Lower leg skin (tissue), 4 donors: ENCODE measurements around the gene NGEF. TPM values are rescaled to one million over a fixed set of nuclear protein-coding genes. Genes with fewer than 3 reads are reported as not detected.
A peak's percentile ranks its signal among the peaks of the same experiment; 100 is the strongest.
"Not testable (repeated sequence)": the region's sequence is repeated elsewhere in the genome, so short reads cannot be mapped to it uniquely, and the experiment has no call there.

Experiments
- DNase-seq, 2 donors: peaks; one replicate each; pipeline ENCODE4 v3.0.0-alpha.2; 2019; ENCODE audit warnings: low spot score in 2 of 2
- H3K4me3 ChIP-seq: fragments of 200-600 bp; sonication (generic); 2 replicates; pipeline ENCODE4 v1.5.1; 2017; ENCODE audit warnings: mild to moderate bottlenecking, low read depth; ENCODE audit not compliant: poor library complexity, severe bottlenecking
- POLR2A ChIP-seq, 2 donors: fragments of 450-650 bp; IDR thresholded peaks; one replicate each; pipeline ENCODE4 v1.6.1; 2016 to 2017; ENCODE audit warnings: antibody characterized with exemption in 2 of 2, mild to moderate bottlenecking in 1 of 2, moderate library complexity in 1 of 2
- WGBS, 2 donors: methylation state at CpG; one replicate each; pipeline ENCODE4 v1.1.5; 2018; 5-methylcytosine and 5-hydroxymethylcytosine counted together
- intact Hi-C: fragments of 100-400 bp; cut with DNase I; formaldehyde crosslinking; loops from one replicate; pipeline ENCODE4 v1.15.0; 2023; ENCODE audit warnings: low total_unique reads
- total RNA-seq, 4 donors: library from RNA; depleted of rRNA; stranded (reverse); fragments of >200 nt; gene quantifications; one replicate each; pipeline ENCODE4 v1.1.0, GENCODE V29; 2016
- TF ChIP-seq, protein P1 (sequence below), 3 donors: fragments of 450-650 bp; IDR thresholded peaks; one replicate each; pipeline ENCODE4 v1.5.1; 2016; ENCODE audit warnings: antibody characterized with exemption in 3 of 3, mild to moderate bottlenecking in 3 of 3, moderate library complexity in 2 of 3

The NGEF gene
- total RNA-seq, 4 donors from 2014 or later = 15.7 to 30.3 (median 17.9) TPM

DNA sequence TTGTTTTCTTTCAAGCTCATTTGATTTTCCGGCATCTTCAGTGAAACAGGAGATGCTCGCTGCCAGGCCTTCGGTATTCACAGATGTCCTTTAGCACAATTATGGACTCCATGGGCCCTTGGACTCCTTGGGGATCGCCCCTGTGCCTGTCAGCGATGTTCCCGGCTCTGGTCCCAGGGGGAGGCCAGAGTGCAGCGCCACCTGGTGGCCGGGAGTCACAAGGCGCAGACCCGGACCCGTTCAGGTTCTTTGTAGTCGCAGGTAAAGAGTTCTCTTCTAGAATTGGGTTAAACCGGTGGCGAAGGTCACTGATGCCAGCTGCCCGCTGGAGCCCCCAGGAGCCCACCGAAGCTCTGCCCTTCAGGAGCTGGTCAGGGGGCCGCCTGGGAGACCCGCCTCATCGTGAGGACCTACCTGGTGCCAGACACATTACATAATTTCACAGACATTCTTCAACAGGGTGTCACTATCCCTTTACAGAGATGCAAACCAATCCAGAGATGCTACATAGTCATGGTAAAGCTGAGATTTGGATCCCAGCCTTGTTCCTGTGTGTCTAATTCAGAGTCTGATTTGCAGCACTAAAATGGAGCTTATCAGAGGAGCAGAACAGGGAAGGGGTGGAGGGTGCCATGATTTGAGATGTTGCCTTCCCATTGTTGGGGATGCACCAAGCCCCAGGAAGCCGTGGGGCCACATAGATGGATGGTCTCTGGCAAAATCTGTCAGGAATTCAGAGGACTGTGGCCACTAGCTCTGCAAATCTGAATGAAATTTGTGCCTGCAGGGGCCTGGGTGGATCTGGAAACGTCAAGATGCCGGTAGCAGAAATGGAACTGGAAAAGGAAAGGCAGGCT, 41.1 kb upstream of the NGEF start:
- H3K4me3 ChIP-seq = no peak overlapping the region
- 26 to 31% methylated on average over 20 to 22 of the region's 22 CpGs for WGBS, 2 donors
- TF ChIP-seq, protein P1, sequence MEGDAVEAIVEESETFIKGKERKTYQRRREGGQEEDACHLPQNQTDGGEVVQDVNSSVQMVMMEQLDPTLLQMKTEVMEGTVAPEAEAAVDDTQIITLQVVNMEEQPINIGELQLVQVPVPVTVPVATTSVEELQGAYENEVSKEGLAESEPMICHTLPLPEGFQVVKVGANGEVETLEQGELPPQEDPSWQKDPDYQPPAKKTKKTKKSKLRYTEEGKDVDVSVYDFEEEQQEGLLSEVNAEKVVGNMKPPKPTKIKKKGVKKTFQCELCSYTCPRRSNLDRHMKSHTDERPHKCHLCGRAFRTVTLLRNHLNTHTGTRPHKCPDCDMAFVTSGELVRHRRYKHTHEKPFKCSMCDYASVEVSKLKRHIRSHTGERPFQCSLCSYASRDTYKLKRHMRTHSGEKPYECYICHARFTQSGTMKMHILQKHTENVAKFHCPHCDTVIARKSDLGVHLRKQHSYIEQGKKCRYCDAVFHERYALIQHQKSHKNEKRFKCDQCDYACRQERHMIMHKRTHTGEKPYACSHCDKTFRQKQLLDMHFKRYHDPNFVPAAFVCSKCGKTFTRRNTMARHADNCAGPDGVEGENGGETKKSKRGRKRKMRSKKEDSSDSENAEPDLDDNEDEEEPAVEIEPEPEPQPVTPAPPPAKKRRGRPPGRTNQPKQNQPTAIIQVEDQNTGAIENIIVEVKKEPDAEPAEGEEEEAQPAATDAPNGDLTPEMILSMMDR (IDR thresholded peaks at IDR 0.05) = peak in 1 of 3 donors; percentile 11
- TF ChIP-seq POLR2A (IDR thresholded peaks at IDR 0.05) = no peak
- intact Hi-C loops = no loop called here
- DNase-seq = peak in 1 of 2 donors; percentile 89

DNA sequence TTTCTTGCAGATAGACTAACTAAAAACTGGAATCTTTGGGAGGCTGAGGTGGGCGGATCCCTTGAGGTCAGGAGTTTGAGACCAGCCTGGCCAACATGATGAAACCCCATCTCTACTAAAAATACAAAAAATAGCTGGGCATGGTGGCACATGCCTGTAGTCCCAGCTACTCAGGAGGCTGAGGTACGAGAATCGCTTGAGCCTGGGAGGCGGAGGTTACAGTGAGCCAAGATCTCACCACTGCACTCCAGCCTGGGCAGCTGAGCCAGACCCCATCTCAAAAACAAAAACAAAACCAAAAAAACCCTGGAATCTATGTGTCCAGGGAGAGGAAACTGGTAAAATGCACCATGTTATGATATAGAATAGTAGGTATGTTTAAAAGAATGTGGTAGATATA, 39.5 kb upstream of the NGEF start:
- DNase-seq = peak in 1 of 2 donors; percentile 61
- H3K4me3 ChIP-seq, intact Hi-C loops: not testable (repeated sequence)
- WGBS, 2 donors = 89 to 91% methylated on average over 4 of the region's 4 CpGs

DNA sequence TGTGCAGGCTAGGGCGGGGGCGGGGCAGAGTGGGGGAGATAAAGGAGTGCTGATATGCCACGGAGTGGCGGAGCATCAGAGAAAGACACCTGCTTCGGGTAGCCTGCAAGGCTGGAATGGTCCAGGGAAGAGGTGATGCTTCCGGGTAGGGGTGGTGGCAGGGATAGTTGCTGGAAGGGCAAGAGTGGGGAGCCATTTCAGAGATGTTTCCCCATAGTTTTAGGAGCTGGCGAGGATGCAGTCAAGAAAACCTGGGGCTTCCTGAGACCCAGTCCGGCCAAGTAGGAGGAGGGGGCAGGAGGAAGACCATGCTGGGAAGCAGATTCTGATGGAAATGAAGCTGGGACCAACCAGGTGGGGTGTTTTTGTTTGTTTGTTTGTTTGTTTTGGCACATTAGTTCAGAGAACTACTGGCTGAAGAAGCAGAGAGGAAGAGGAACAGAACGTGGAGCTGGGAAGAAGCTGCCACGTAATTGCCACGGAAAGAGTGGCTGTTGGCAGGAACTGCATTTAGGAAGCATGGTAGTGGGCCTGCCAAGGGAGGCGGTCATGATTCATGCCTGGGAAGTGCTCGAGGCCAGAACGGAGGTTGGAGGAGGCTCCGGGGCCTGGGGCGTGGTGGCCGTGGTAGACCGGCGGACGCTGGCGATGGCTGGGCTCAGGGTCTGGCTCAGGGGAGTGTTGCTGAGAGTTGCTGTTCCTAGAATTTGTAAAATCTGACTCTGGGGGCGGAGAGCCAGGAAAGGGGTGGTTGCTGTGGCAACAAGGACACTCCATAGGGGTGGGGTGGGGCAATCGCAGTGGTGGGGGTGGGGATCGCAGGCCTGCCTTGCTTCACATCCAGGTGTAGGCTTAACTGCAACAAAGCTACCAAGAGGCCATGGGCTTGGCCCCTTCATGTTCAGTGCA, 38.4 kb upstream of the NGEF start:
- peak; percentile 69 to 92 for DNase-seq
- WGBS, 2 donors = 23 to 33% methylated on average over 24 of the region's 24 CpGs
- no peak overlapping the region for H3K4me3 ChIP-seq
- TF ChIP-seq, protein P1 (IDR thresholded peaks at IDR 0.05) = no peak
- no peak for TF ChIP-seq POLR2A (IDR thresholded peaks at IDR 0.05)
- intact Hi-C loops = no loop called here

DNA sequence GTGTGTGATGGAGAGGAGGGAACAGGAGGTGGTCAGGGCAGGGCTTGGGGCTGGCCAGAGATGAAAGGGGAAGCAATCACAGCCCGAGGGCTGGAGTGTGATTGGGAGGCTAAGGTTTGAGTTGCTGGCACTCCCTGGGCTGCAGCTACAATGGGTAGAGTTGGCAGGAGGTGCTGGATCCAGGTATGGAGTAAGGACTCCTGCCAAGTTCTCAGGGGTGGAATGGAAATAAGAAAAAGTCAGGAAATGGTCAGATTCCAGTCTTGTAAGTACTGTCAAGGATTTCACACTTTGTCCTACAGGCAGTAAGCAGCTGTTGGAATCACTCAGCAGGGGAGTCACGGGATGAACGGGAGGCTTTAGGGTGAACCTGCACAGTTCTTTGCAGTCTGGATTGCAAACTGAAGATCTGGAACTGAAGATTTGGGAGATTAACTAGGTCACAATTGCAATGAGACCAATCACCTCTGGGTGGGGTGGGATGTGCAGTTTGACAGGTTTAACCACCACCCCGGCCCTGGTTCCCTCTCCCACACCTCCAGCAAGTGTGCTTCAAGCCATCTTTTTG, 36.2 kb upstream of the NGEF start:
- 26 to 38% methylated on average over 4 of the region's 4 CpGs for WGBS, 2 donors
- peak in 1 of 2 donors; percentile 61 for DNase-seq
- intact Hi-C loops = loop anchor here (10.0 kb wide), 1 partner anchor 194 kb away; no protein-coding TSS in a partner anchor
- H3K4me3 ChIP-seq = no peak overlapping the region
- TF ChIP-seq, protein P1 (IDR thresholded peaks at IDR 0.05) = no peak
- no peak for TF ChIP-seq POLR2A (IDR thresholded peaks at IDR 0.05)

DNA sequence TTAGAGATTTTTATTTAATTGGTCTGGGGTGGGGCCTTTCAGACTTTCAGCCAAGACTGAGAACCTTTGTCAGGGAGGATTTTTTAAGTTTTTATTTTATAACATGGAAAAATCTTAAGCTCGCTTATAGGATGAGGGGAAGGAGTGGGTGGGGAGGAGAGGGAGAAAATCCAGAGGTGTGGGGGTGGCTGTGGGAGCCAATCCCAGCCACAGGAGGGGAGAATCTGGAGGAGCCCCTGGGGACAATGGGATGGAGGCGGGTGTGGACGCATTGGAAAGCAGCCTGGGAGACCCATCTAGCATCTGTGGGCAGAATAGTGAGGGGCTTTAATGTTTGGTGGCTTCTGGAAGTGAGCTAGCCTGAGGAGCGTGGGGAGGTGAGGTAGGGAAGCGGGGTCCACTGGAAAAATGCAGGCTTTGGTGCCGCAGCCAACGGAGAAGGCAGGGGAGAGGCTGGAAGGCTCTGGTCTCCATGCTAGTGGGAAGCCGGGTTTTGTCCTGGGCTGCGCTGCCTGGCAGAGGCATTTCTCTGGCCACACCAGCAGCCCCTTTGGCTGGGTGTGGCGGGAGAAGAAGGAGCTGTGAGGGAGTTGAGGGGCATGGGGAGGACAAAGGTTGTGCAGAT, 35.6 kb upstream of the NGEF start:
- WGBS, 2 donors = 61 to 64% methylated on average over 10 of the region's 10 CpGs
- intact Hi-C loops = loop anchor here (10.0 kb wide), 1 partner anchor 194 kb away; no protein-coding TSS in a partner anchor

More for the DNA sequence above, 35.6 kb upstream of the NGEF start:
- H3K4me3 ChIP-seq = no peak overlapping the region
- peak in 1 of 2 donors; percentile 72 for DNase-seq
- TF ChIP-seq, protein P1 (IDR thresholded peaks at IDR 0.05) = no peak
- TF ChIP-seq POLR2A (IDR thresholded peaks at IDR 0.05) = no peak
